ENCODE results near the gene IFIT3.

- TF ChIP-seq MAX (IDR thresholded peaks at IDR 0.05; ENCODE audit: low read depth), result no peak
- no peak for TF ChIP-seq CTCF (IDR thresholded peaks at IDR 0.05)
- TF ChIP-seq TEAD4 (IDR thresholded peaks at IDR 0.05; ENCODE audit: borderline replicate concordance, insufficient read depth), result no peak
- no peak for TF ChIP-seq ZBTB33 (IDR thresholded peaks at IDR 0.05; ENCODE audit: borderline replicate concordance, low read depth)
- no peak for TF ChIP-seq POLR2AphosphoS5 (IDR thresholded peaks at IDR 0.05; ENCODE audit: low read depth, low read length)
- TF ChIP-seq USF1 (IDR thresholded peaks at IDR 0.05; ENCODE audit: borderline replicate concordance, low read depth), result no peak
- TF ChIP-seq CHD2 (IDR thresholded peaks at IDR 0.05; ENCODE audit: low read length, partially characterized antibody), result no peak
- no peak for TF ChIP-seq RAD21 (IDR thresholded peaks at IDR 0.05; ENCODE audit: low read length)
- no peak for TF ChIP-seq EP300 (IDR thresholded peaks at IDR 0.05; ENCODE audit: borderline replicate concordance in 1 of 2, low read depth in 1 of 2, low read length in 1 of 2)
- TF ChIP-seq REST (IDR thresholded peaks at IDR 0.05; ENCODE audit: low read depth, low read length), result no peak
- TF ChIP-seq FOXM1 (IDR thresholded peaks at IDR 0.05; ENCODE audit: low read depth), result no peak
- TF ChIP-seq RFX5 (IDR thresholded peaks at IDR 0.05; ENCODE audit: low read length), result no peak
- no peak for TF ChIP-seq NRF1 (IDR thresholded peaks at IDR 0.05; ENCODE audit: low read depth, low read length)
Observed at GRCh38 chr10:89294721-89295239, 33.0 kb upstream of the IFIT3 start.

Measured in SK-N-SH (cell line).